H9 (cell line): Measurements from ENCODE around the gene STIL. TPM values are rescaled to one million over a fixed set of nuclear protein-coding genes. Genes with fewer than 3 reads are reported as not detected.

Experiments used
- DNase-seq: peaks from one replicate; pipeline ENCODE4 v3.0.0-alpha.2; 2017
- H2AFZ ChIP-seq: one replicate; pipeline ENCODE4 v1.6.1; 2013; ENCODE audit warnings: mild to moderate bottlenecking, low read length, control low read depth, moderate library complexity
- H2AK5ac ChIP-seq: 2 replicates; pipeline ENCODE4 v1.6.1; 2013; ENCODE audit warnings: low read length, control low read depth, mixed read lengths; ENCODE audit not compliant: insufficient read length
- H2BK120ac ChIP-seq: one replicate; pipeline ENCODE4 v1.6.1; 2013; ENCODE audit warnings: low read depth, mild to moderate bottlenecking, low read length, control low read depth, inconsistent platforms; ENCODE audit not compliant: poor library complexity, severe bottlenecking
- H2BK12ac ChIP-seq: 2 replicates; pipeline ENCODE4 v1.6.1; 2013; ENCODE audit warnings: low read length, control low read depth, mixed read lengths, low read depth; ENCODE audit not compliant: insufficient read length
- H2BK15ac ChIP-seq: 2 replicates; pipeline ENCODE4 v1.6.1; 2013; ENCODE audit warnings: low read depth, low read length, control low read depth
- H2BK20ac ChIP-seq: one replicate; pipeline ENCODE4 v1.6.1; 2013; ENCODE audit warnings: low read depth, mild to moderate bottlenecking, low read length, control low read depth, inconsistent platforms; ENCODE audit not compliant: poor library complexity, severe bottlenecking
- H2BK5ac ChIP-seq: 2 replicates; pipeline ENCODE4 v1.6.1; 2013; ENCODE audit warnings: low read length, control low read depth, mixed read lengths; ENCODE audit not compliant: insufficient read length
- H3K14ac ChIP-seq: 2 replicates; pipeline ENCODE4 v1.6.1; 2013; ENCODE audit warnings: low read length, control low read depth; ENCODE audit not compliant: insufficient read depth
- H3K18ac ChIP-seq: 2 replicates; pipeline ENCODE4 v1.6.1; 2013; ENCODE audit warnings: low read depth, mild to moderate bottlenecking, mixed read lengths, low read length, control low read depth; ENCODE audit not compliant: insufficient read length
- H3K23ac ChIP-seq: 2 replicates; pipeline ENCODE4 v1.6.1; 2013; ENCODE audit warnings: low read length, control low read depth, mixed read lengths, low read depth; ENCODE audit not compliant: insufficient read length
- H3K23me2 ChIP-seq: 2 replicates; pipeline ENCODE4 v1.6.1; 2013; ENCODE audit warnings: low read depth, mild to moderate bottlenecking, mixed read lengths, low read length, control low read depth; ENCODE audit not compliant: insufficient read length, poor library complexity, severe bottlenecking
- H3K27ac ChIP-seq: 2 replicates; pipeline ENCODE4 v1.5.1; 2013; ENCODE audit warnings: low read length, control low read depth, mixed read lengths, low read depth; ENCODE audit not compliant: insufficient read length
- H3K27me3 ChIP-seq: 2 replicates; pipeline ENCODE4 v1.6.1; 2013; ENCODE audit warnings: low read length, control low read depth, inconsistent platforms; ENCODE audit not compliant: insufficient read depth
- H3K4ac ChIP-seq: 2 replicates; pipeline ENCODE4 v1.6.1; 2013; ENCODE audit warnings: low read depth, mild to moderate bottlenecking, control low read depth, inconsistent platforms, low read length, moderate library complexity
- H3K4me1 ChIP-seq: 2 replicates; pipeline ENCODE4 v1.6.1; 2013; ENCODE audit warnings: low read length, control low read depth, inconsistent platforms; ENCODE audit not compliant: insufficient read depth
- H3K4me2 ChIP-seq: 2 replicates; pipeline ENCODE4 v1.6.1; 2013; ENCODE audit warnings: low read length, control low read depth, mixed read lengths; ENCODE audit not compliant: insufficient read length, insufficient read depth
- H3K56ac ChIP-seq: 2 replicates; pipeline ENCODE4 v1.6.1; 2013; ENCODE audit warnings: low read depth, mild to moderate bottlenecking, mixed read lengths, low read length, control low read depth; ENCODE audit not compliant: insufficient read length
- H3K79me1 ChIP-seq: 2 replicates; pipeline ENCODE4 v1.6.1; 2013; ENCODE audit warnings: low read depth, mild to moderate bottlenecking, moderate library complexity, low read length, control low read depth, inconsistent platforms; ENCODE audit not compliant: insufficient read depth, poor library complexity, severe bottlenecking
- H3K79me2 ChIP-seq: 2 replicates; pipeline ENCODE4 v1.6.1; 2013; ENCODE audit warnings: low read length, control low read depth, inconsistent platforms; ENCODE audit not compliant: insufficient read depth
- H3K9ac ChIP-seq: 2 replicates; pipeline ENCODE4 v1.6.1; 2013; ENCODE audit warnings: low read length, control low read depth, mixed read lengths; ENCODE audit not compliant: insufficient read length; ENCODE audit errors: extremely low read depth
- H3K9me3 ChIP-seq: one replicate; pipeline ENCODE4 v1.6.1; 2013; ENCODE audit warnings: low read depth, low read length, inconsistent platforms; ENCODE audit not compliant: control insufficient read depth
- H3T11ph ChIP-seq: one replicate; pipeline ENCODE4 v1.6.1; 2013; ENCODE audit warnings: mild to moderate bottlenecking, low read length, control low read depth, inconsistent platforms
- H4K20me1 ChIP-seq: one replicate; pipeline ENCODE4 v1.6.1; 2013; ENCODE audit not compliant: control insufficient read depth, insufficient read length, insufficient read depth
- H4K5ac ChIP-seq: 2 replicates; pipeline ENCODE4 v1.6.1; 2013; ENCODE audit warnings: low read depth, mild to moderate bottlenecking, mixed read lengths, low read length, control low read depth; ENCODE audit not compliant: insufficient read length
- H4K8ac ChIP-seq: replicated peaks from 2 replicates; pipeline ENCODE4 v1.6.1; 2013; ENCODE audit warnings: low read length, control low read depth, mixed read lengths, low read depth; ENCODE audit not compliant: insufficient read length
- H4K91ac ChIP-seq: 2 replicates; pipeline ENCODE4 v1.6.1; 2013; ENCODE audit warnings: low read depth, mild to moderate bottlenecking, moderate library complexity, mixed read lengths, low read length, control low read depth; ENCODE audit not compliant: insufficient read length
- H3K27ac Mint-ChIP-seq, 3 experiments: 2 replicates in 2 of 3; 3 replicates in 1 of 3; pipeline ENCODE4 v1.8.0; 2020 to 2021; ENCODE audit warnings: mixed read lengths in 3 of 3, mild to moderate bottlenecking in 1 of 3, moderate library complexity in 1 of 3
- H3K27me3 Mint-ChIP-seq: 2 replicates; pipeline ENCODE4 v1.8.0; 2021; ENCODE audit warnings: low read depth, mild to moderate bottlenecking, moderate library complexity, mixed read lengths
- H3K36me3 Mint-ChIP-seq, 3 experiments: 2 replicates in 2 of 3; 3 replicates in 1 of 3; pipeline ENCODE4 v1.8.0; 2020 to 2021; ENCODE audit warnings: low read depth in 3 of 3, mixed read lengths in 3 of 3; ENCODE audit not compliant: insufficient read depth in 1 of 3
- H3K4me1 Mint-ChIP-seq, 2 experiments: 2 replicates each; pipeline ENCODE4 v1.8.0; 2020; ENCODE audit warnings: mixed read lengths in 2 of 2
- H3K4me3 Mint-ChIP-seq, 2 experiments: 2 replicates in 1 of 2; 3 replicates in 1 of 2; pipeline ENCODE4 v1.8.0; 2020 to 2021; ENCODE audit warnings: mild to moderate bottlenecking in 2 of 2, mixed read lengths in 2 of 2, moderate library complexity in 1 of 2
- H3K9me3 Mint-ChIP-seq, 2 experiments: 2 replicates in 1 of 2; 3 replicates in 1 of 2; pipeline ENCODE4 v1.8.0; 2020; ENCODE audit warnings: mild to moderate bottlenecking in 2 of 2, mixed read lengths in 2 of 2, moderate library complexity in 1 of 2
- CTCF ChIP-seq: fragments of 200-600 bp; sonication (generic); conservative IDR thresholded peaks from 3 replicates; pipeline ENCODE4 v1.8.0; 2021; ENCODE audit warnings: antibody characterized with exemption, mild to moderate bottlenecking
- WGBS: extraction: QIAGEN DNeasy Blood & Tissue Kit; methylation state at CpG from one replicate; pipeline ENCODE4 v1.1.7; 2013; ENCODE audit warnings: missing lambda C conversion rate, low lambda C conversion rate, mixed read lengths; ENCODE audit not compliant: insufficient read length; ENCODE audit errors: extremely low coverage; 5-methylcytosine and 5-hydroxymethylcytosine counted together
- total RNA-seq: library from RNA; stranded (reverse); gene quantifications from 2 replicates; pipeline ENCODE4 v1.2.1, GENCODE V29; 2021

Gene STIL
- total RNA-seq, 1 experiment from 2014 or later = 26.6 TPM

GRCh38 chr1:47226839-47227215, 87.1 kb downstream of the STIL start:
- H3K23me2 ChIP-seq = peaks cover 18% of the 10 kb centered on the region
- no peak overlapping the region for H3T11ph ChIP-seq
- H4K91ac ChIP-seq = no peak overlapping the region
- H3K14ac ChIP-seq = no peak overlapping the region; the same call in 1 of the 2 replicates
- no peak overlapping the region for H3K4me2 ChIP-seq
- H3K27me3 Mint-ChIP-seq = peaks cover 63% of the 10 kb centered on the region
- H3K9me3 ChIP-seq = no peaks in the 10 kb centered on the region
- no peak overlapping the region for H3K9ac ChIP-seq
- H2BK5ac ChIP-seq = no peak overlapping the region
- no peaks in the 10 kb centered on the region for H3K79me1 ChIP-seq
- no peak overlapping the region for H4K5ac ChIP-seq
- no peak overlapping the region for H2AFZ ChIP-seq
- no peak overlapping the region for H2AK5ac ChIP-seq
- WGBS = no CpG with 5 or more reads among the region's 4 CpGs
- H3K27ac ChIP-seq = no peak overlapping the region
- no peak overlapping the region for H3K4ac ChIP-seq
- no peak overlapping the region for H2BK15ac ChIP-seq
- TF ChIP-seq CTCF = no peak
- H3K4me1 ChIP-seq = no peaks in the 10 kb centered on the region; the same call in 1 of the 2 replicates
- no peak overlapping the region for H2BK12ac ChIP-seq
- H2BK120ac ChIP-seq = no peak overlapping the region
- H3K18ac ChIP-seq = no peak overlapping the region
- H4K20me1 ChIP-seq = peaks cover 2% of the 10 kb centered on the region
- H3K23ac ChIP-seq = no peak overlapping the region
- no peak for DNase-seq
- H3K79me2 ChIP-seq = no peaks in the 10 kb centered on the region
- peaks cover 30 to 43% of the 10 kb centered on the region in 2 experiments for H3K4me1 Mint-ChIP-seq
- H3K4me3 Mint-ChIP-seq = no peak overlapping the region
- H4K8ac ChIP-seq = no peak overlapping the region
- H3K27ac Mint-ChIP-seq = no peak overlapping the region
- no peak overlapping the region for H3K56ac ChIP-seq
- H3K27me3 ChIP-seq = peaks cover 97% of the 10 kb centered on the region
- H3K36me3 Mint-ChIP-seq = no peaks in the 10 kb centered on the region
- H3K9me3 Mint-ChIP-seq = peaks cover 0 to 3% of the 10 kb centered on the region in 2 experiments; a peak in 2 of 5 replicates
- H2BK20ac ChIP-seq = no peak overlapping the region
